HG03520 (cell line): ENCODE results near the gene GBX1.

Experiments used
- ATAC-seq: cut with Tn5 transposase; IDR thresholded peaks from one replicate; pipeline ENCODE4 v1.9.1; 2021; ENCODE audit warnings: mild to moderate bottlenecking, moderate library complexity; ENCODE audit not compliant: unreplicated experiment

The GBX1 gene

GRCh38 chr7:151194188-151194587 is 26.7 kb upstream of the GBX1 start:
- no peak for ATAC-seq

GRCh38 chr7:151193203-151193978 is 25.9 kb upstream of the GBX1 start:
- no peak for ATAC-seq

GRCh38 chr7:151192002-151192539 is 24.6 kb upstream of the GBX1 start:
- no peak for ATAC-seq

GRCh38 chr7:151191544-151191943 is 24.1 kb upstream of the GBX1 start:
- ATAC-seq: no peak

GRCh38 chr7:151189038-151189437 is 21.5 kb upstream of the GBX1 start:
- ATAC-seq: no peak

- ATAC-seq: no peak
Observed at GRCh38 chr7:151188252-151188542, 20.7 kb upstream of the GBX1 start.

GRCh38 chr7:151187409-151188251 is 20.1 kb upstream of the GBX1 start:
- ATAC-seq: no peak

- no peak for ATAC-seq
Observed at GRCh38 chr7:151186640-151187408, 19.3 kb upstream of the GBX1 start, which contains the start of gene ASB10. ASB10 (minus strand) TSS chr7:151187250; CDS start chr7:151187130, 120 bp downstream.

- ATAC-seq: no peak
Observed at GRCh38 chr7:151185762-151186639, 18.5 kb upstream of the GBX1 start.

GRCh38 chr7:151181011-151181431 is 13.5 kb upstream of the GBX1 start:
- no peak for ATAC-seq

- no peak for ATAC-seq
Observed at GRCh38 chr7:151179946-151180345, 12.5 kb upstream of the GBX1 start.

GRCh38 chr7:151179287-151179860 is 11.9 kb upstream of the GBX1 start:
- no peak for ATAC-seq

GRCh38 chr7:151178831-151179230 is 11.3 kb upstream of the GBX1 start:
- no peak for ATAC-seq

GRCh38 chr7:151178236-151178635 is 10.7 kb upstream of the GBX1 start:
- ATAC-seq: no peak

- ATAC-seq: no peak
Observed at GRCh38 chr7:151177310-151177709, 9.8 kb upstream of the GBX1 start.

- ATAC-seq: no peak
Observed at GRCh38 chr7:151176401-151176800, 8.9 kb upstream of the GBX1 start.

GRCh38 chr7:151175793-151176311 is 8.4 kb upstream of the GBX1 start:
- ATAC-seq: no peak

GRCh38 chr7:151175047-151175792 is 7.7 kb upstream of the GBX1 start:
- ATAC-seq: no peak
